Non-pigmented ciliary epithelial cell (primary cell): ENCODE measurements around the gene SPRYD3.

Experiments
- DNase-seq: peaks from one replicate; pipeline ENCODE4 v3.0.0-alpha.2; 2010; ENCODE audit warnings: low read depth

Gene SPRYD3

GRCh38 chr12:53014709-53015108 lies 64.5 kb downstream of the SPRYD3 start:
- DNase-seq, result no peak
